Measurements from ENCODE around the gene CCDC120.

Gene CCDC120

GRCh38 chrX:49061916-49062315 is 3.1 kb downstream of the CCDC120 start:
- no peak for DNase-seq

- no peak for DNase-seq
Observed at GRCh38 chrX:49063715-49064114, 4.9 kb downstream of the CCDC120 start.

GRCh38 chrX:49064303-49064702 is 5.5 kb downstream of the CCDC120 start:
- no peak for DNase-seq

- no peak for DNase-seq
Observed at GRCh38 chrX:49064735-49065134, 5.9 kb downstream of the CCDC120 start.

- DNase-seq, result no peak
Observed at GRCh38 chrX:49066278-49066677, 7.5 kb downstream of the CCDC120 start.

GRCh38 chrX:49066690-49067089 is 7.9 kb downstream of the CCDC120 start:
- DNase-seq, result no peak

GRCh38 chrX:49067285-49068120 is 8.7 kb downstream of the CCDC120 start:
- DNase-seq, result no peak

GRCh38 chrX:49069038-49069437 is 10.2 kb downstream of the CCDC120 start:
- no peak for DNase-seq

- no peak for DNase-seq
Observed at GRCh38 chrX:49070988-49071387, 12.2 kb downstream of the CCDC120 start.

GRCh38 chrX:49071877-49072711 is 13.3 kb downstream of the CCDC120 start:
- DNase-seq, result no peak

- no peak for DNase-seq
Observed at GRCh38 chrX:49072712-49073095, 13.9 kb downstream of the CCDC120 start.

GRCh38 chrX:49073601-49074575 is 15.1 kb downstream of the CCDC120 start, which contains the start of gene PRAF2:
TSS of gene PRAF2 (minus strand) at chrX:49074002. CDS start at chrX:49073987, 15 bp downstream.
- no peak for DNase-seq

GRCh38 chrX:49075347-49075746 is 16.5 kb downstream of the CCDC120 start:
- no peak for DNase-seq

- no peak for DNase-seq
Observed at GRCh38 chrX:49077941-49078340, 19.1 kb downstream of the CCDC120 start.

- peak; percentile 19 to 27 for DNase-seq
Observed at GRCh38 chrX:49079489-49080428, 21.0 kb downstream of the CCDC120 start, which contains the start of gene WDR45. TSS of gene WDR45 (minus strand) at chrX:49079887. CDS start at chrX:49078095, 1,792 bp downstream.

GRCh38 chrX:49082271-49082871 is 23.6 kb downstream of the CCDC120 start:
- no peak for DNase-seq

GRCh38 chrX:49089553-49089952 is 30.8 kb downstream of the CCDC120 start:
- DNase-seq, result no peak

- no peak for DNase-seq
Observed at GRCh38 chrX:49096419-49096818, 37.6 kb downstream of the CCDC120 start.

GRCh38 chrX:49100704-49101628 is 42.2 kb downstream of the CCDC120 start:
- peak; percentile 78 to 83 for DNase-seq

- no peak for DNase-seq
Observed at GRCh38 chrX:49101629-49101984, 42.8 kb downstream of the CCDC120 start.

Measured in AML-193 (cell line).